Right ventricle myocardium inferior (tissue), 1 donor: ENCODE results near the gene CEACAM21. TPM values are rescaled to one million over a fixed set of nuclear protein-coding genes. Genes with fewer than 3 reads are reported as not detected.

Experiments used
- total RNA-seq: library from RNA; stranded (reverse); fragmentation: NEBNext Ultra II Directional; extraction: Animal tissue kit (Norgen Biotek cat#: 25700); gene quantifications from one replicate; pipeline ENCODE4 v1.2.1, GENCODE V29; 2021
- donor health status: DM: no; HTN: yes; CAD: no; lungs with severe emphysema.

CEACAM21 gene
- total RNA-seq, 1 donor from 2014 or later, result 0.76 TPM

Other genes starting within 250 kb of the CEACAM21 start
- 15.0 TPM for gene TGFB1, start 222.2 kb upstream of the CEACAM21 start, total RNA-seq
- gene B9D2, start 212.0 kb upstream of the CEACAM21 start, total RNA-seq, result 3.2 TPM
- 3.8 TPM for gene TMEM91, start 199.6 kb upstream of the CEACAM21 start, total RNA-seq
- 17.1 TPM for gene EXOSC5, start 178.8 kb upstream of the CEACAM21 start, total RNA-seq
- 44.9 TPM for gene BCKDHA, start 178.3 kb upstream of the CEACAM21 start, total RNA-seq
- gene B3GNT8, start 148.8 kb upstream of the CEACAM21 start, total RNA-seq, result 8.3 TPM
- gene DMAC2, start 136.3 kb upstream of the CEACAM21 start, total RNA-seq, result 108 TPM
- gene ERICH4, start 133.0 kb upstream of the CEACAM21 start, total RNA-seq, result not detected
- 0.32 TPM for gene CEACAM4, start 50.9 kb downstream of the CEACAM21 start, total RNA-seq
- not detected for gene CEACAM7, start 112.1 kb downstream of the CEACAM21 start, total RNA-seq
- not detected for gene CEACAM5, start 132.5 kb downstream of the CEACAM21 start, total RNA-seq
- not detected for gene CEACAM6, start 179.4 kb downstream of the CEACAM21 start, total RNA-seq
- 0.32 TPM for gene CEACAM3, start 220.4 kb downstream of the CEACAM21 start, total RNA-seq